Stimulated activated CD8-positive, alpha-beta memory T cell treated with anti-CD3 and anti-CD28 coated beads, Interleukin-4, amount 100 ng/mL, for 48 hours (primary cell): Measurements from ENCODE around the gene SLC23A1.

Experiments used
- DNase-seq: peaks from one replicate; pipeline ENCODE4 v3.0.0-alpha.2; 2020

The SLC23A1 gene

DNA sequence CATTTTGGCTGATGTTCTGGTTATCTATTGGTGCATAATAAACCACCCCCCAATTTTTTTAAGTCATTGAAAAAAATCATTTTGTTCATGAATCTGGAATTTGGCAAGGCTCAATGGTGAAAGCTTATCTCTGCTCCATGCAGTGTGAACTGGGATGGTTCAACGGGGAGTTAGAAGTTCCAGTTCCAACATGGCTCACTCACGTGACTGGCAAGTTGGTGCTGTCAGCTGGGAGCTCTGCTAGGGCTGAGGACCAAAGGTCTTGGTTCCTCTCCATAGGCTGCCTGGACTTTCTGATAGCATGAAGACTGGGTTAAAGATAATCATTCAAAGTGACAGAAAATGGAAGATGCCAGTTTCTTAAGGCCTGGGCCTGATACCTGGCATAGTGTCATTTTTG lies 23.9 kb upstream of the SLC23A1 start:
- DNase-seq: no peak

DNA sequence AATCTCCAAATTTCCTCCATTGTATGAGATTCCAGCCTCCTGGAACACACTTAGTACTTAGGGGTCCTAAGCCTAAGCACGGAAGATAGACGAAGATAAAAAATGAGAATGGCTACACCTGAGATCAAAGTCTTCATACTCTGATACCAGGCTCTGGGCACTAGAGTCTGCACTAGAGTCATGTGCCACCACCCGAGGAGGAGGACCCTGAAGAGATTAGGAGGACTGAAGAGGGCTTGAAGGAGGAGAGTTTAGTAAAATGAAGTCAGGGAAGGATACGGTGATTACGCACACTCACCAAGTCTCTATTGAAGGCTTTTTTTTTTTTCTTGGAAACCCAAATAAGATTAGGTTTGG lies 21.4 kb upstream of the SLC23A1 start:
- DNase-seq: no peak

DNA sequence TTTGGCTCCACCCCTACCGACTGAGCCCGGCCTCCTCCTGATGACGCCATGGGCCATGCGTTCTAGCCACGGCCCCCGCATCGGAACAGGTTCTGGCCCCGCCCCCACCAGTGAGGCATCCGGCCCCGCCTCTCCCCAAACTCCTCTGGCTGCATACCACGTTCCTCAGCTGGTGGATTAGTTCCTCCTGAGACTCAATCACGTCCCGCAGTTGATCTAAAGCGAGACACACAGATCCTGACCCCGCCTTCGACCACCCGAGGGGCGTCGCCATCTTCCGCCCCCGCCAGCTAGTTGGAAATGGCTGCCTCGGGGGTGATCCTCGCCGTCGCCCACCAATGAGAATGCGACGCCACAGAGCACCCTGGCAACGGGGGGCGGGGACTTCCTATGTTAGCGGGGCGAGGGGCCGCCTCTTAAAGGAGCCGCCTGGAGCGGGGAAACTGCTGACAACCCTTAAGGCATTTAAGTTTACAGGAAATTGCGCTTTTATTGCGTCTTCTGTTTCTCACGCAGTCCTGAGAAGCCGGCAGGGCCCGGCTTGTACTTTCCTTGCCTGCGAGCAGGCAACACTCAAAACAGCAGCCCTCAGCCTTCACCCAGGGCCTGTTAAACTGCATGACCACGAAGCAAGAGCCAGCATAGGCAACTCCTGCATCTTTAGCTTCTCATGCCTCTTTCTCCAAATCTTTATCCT lies 20.8 kb upstream of the SLC23A1 start, which contains the start of gene SPATA24:
Gene SPATA24 (minus strand): TSS at position 303 of the 697 bp plus-strand sequence. CDS start 29 bp downstream, at position 274.
- DNase-seq: peak; percentile 99

DNA sequence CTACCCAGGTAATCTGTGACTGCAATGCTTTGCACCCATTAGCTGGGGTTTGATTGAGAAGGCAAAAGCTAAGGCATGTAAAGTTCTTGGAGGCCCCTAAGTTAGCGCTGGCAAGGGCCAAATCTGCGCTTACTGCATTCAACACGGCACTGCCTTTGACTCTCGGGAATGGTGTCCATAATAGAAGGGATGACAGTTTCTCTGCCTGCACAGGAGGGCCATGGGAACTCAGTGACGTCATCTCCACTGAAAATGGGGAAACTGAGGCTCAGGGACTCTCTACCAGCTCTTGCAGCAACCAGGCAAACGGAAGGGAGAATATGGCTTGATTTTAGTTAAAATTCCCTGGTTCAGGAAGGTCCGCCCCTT lies 20.3 kb upstream of the SLC23A1 start:
- no peak for DNase-seq

DNA sequence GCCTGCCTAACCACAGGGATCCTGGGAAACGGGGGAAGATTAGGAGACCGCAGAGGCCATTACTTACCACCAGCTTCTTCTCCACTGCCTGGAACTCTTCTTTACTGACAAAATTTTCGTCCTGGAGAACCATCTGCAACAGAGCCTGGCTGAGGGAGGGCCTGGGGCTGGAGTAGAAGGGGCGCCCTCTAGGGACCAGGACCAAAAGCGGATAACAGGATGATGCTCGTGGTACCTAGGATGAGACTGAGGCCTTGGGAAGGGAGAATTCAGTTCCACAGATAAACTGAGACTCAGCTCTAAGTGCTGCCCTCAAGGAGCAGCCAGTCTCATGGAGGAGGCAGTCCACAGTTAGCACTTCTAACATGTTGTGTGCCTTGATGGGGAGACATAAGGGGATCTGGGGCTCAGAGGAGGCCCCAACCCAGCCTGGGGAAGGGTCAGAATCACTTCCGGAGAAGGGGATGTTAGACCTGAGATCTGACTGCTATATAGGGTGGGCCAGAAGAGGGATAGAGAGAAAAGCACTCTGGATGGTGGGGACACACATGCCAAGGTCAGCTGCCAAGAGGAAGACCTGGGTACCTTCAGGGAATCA lies 19.6 kb upstream of the SLC23A1 start:
- peak; percentile 58 for DNase-seq

DNA sequence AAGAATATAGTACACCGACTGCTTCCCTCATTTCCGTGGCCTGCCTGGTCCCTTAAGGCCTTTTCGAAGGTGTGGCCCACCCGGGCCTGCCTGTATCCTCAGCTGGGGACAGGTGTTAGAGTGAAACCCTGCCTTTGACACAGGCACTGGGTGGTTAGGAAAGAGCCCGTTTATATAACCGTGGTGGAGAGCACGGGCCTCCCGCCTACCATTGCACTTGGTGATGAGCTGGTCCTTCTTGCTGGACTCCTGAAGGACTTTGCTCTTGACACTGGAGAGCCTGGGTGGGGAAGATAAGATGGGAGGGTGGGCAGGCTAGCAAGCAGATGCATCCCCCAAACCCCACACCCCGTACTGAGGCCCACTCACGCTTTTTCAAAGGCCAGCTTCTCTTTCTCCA lies 18.4 kb upstream of the SLC23A1 start:
- no peak for DNase-seq

DNA sequence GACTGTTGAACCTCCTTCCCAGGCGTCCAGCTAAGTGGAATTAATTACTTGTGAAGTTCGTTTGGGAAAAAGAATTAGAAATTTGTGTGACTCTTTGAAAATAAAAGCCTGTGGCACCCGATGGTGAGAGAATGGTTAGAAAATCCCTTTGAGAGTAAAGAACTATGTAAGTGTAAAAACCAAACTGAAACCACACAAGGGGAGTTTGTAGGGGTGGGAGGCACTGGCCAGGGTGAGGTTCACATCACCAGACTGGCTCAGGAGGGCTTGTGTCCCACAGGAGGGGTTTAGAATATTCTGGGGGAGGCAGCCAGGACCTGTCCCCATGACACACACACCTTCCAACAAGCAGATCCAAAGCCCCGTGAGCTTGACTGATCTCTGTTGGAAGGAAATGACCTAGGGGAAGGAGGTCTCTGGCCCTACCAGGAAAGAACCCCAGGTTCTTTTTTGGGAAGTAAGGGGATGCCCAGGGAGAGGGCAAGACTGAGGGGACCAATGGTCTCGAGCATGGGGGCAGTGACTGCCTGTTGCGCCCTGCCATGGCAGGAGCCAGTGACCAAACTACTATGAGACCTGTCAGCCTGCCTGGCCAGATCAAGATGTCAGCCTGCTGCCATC lies 16.5 kb upstream of the SLC23A1 start:
- DNase-seq: no peak

DNA sequence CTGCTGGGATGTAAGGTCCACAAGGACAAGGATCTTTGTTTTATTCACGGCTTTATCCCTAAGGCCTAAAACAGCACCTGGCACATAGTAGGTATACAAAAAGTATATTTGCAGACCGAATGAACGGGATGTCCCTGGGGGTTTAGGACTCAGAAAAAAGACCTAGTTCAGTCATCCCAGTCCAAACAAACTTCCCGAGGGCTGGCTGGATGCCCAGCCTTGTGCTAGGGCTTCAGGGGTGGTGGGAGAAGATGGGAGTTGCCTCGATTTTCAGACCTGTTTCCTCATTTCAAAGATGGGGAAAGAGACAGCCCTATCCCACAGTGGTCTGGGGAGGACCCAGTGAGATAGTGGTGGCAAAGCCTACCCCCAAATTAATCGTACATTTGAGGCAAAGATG lies 14.8 kb upstream of the SLC23A1 start:
- DNase-seq: no peak

DNA sequence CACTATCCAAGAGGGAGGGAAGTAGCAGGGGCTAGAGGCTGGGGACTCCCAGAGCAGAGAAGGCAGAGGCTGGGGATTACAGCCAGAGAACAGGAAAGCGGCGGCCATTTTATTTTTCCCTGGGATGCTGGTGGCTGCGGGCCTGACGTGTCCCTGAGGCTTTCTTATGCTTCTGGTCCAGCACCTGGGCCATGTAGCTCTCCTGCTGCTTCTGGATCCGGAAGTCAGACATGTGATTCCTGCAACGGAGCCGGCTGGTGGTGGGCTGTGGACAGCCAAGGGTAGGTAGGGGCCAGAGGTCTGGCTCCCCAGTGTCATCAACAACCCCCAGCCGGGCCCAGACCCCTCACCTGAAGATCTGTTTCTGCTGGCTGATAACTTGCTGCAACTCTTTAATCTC lies 13.6 kb upstream of the SLC23A1 start:
- DNase-seq: no peak

DNA sequence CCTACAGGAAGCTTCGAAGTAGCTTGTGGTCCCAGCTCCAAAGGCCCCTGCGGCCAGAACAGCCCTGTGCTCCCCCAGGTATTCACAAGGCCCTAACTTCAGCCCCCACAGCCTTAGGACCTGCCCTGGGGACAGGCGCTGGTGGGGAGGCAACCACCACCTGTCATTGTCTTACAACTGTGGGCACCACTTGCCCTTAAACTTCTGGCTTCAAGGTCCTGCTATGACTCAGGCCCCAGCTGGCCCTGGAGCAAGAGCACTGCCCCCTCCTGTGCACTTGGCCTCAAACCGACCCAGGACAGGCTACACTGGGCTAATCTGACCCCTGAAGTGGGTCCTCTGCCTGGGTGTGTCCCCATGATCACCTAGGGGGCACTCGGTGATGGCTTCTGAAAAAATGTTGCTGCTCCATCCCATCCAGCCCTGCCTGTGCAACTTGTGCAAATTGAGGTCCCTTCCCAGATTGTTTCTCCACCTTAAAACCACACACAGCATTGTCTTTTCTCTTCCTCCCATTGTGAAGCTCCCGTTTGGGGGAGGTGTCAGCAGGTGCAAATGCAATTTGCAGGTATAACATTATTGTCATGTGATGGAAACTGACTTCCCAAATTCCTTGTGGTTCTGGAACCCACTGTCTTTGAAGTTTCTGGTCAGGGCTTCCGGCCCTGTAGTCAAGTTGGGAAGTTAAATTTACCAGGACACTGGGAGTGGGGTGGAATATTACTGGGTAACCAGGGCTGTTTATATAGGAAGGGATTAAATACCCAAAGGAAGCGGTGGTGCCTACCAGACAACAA lies 12.9 kb upstream of the SLC23A1 start:
- DNase-seq: no peak

DNA sequence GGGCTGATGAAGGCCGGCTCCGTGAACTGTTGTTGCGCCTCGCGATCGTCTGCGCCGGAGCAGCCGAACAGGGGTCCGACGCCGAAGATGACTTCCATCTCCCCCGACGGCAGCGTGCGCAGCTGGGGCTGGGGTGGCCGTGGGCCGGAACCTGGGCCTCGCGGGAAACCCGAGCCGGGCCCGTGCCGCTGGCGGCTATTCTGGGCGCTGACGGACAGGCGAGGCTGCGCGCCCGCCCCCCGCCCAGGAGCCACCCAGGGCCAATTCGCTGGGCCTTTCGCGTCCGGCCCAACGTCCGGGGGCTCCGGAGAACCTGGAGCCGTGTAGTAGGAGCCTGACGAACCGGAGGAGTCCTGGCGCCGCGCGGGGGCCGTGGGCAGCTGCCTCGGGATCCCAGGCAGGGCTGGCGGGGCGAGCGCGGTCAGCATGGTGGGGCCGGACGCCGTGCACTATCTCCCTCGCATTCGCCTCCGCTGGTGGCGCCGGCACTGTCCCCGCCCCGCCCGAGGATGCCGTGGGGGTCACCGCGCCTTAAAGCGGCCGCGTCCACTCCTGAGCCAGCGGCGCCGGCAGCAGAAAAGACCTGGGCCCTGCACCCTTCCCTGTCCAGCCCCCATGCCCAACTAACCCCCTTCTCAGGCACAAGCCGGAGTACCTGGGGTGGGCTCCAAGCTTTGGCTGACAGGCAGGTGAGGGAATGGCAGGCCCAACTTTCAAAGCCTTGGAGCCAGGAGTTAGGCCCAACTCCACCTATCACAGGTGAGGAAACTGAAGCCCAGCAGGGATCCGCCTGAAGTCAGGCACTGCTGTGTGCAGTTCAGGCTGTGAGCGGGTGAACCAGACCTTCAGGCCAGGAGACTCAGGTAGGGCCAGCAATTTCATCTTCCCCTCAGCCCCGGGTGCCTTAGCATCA lies 11.8 kb upstream of the SLC23A1 start, which contains the start of gene PROB1:
Gene PROB1 (minus strand): TSS at position 451 of the 913 bp plus-strand sequence. CDS start 23 bp downstream, at position 428.
- DNase-seq: no peak

DNA sequence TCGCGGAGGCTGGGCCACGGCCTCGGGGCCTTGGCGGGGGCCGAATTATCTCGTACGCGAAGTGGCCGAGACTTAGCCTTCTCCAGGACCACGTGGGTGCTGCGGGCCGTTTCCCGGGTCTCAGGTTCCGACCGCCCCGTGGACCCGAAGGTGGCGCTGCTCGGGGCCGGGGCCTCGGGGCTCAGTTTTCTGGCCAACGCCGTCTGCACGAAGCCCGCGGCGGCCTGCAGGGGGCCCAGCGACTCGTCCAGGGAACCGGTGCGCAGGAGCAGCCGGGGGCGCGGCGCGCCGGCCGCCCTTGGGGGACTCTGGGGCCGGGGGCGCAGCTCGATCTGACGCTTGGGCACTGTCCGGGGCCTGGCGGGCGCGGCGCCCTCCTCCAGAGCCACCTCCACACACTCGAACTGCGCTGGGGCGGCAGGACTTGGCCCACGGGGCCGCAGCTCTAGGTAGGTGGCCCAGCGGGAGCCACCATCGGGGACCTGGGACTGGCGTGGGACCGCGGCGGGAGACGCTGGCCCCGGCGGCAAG lies 11.1 kb upstream of the SLC23A1 start:
- DNase-seq: no peak

DNA sequence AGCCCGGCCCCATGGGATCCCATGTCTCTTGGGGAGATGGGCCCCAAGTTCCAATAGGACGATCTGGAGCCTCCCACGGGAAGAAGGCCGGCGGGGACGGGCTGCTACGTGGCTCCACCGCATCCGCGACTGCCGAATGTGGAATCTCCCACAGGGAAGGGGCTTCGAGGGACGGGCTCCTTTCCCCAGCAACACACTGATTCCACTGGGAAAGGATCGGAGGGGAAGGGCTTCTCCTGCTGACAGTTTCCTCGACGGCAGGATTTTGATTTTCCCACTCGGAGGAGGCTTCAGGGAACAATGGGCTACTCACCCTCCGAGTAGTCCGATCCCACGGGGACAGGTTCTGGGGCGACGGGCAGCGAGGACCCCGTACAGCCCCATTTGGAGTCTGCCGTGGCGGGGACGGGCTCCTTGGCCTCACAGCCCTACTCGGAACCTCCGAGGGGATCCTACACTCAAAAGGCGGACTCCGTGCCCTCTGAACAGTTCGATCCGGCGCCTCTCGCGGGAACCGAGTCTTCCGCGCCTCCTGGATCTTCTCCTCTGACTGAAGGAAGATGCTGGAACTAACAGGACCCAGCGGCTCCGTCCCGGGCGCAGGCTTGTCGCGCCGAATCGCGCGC lies 10.5 kb upstream of the SLC23A1 start:
- no peak for DNase-seq

DNA sequence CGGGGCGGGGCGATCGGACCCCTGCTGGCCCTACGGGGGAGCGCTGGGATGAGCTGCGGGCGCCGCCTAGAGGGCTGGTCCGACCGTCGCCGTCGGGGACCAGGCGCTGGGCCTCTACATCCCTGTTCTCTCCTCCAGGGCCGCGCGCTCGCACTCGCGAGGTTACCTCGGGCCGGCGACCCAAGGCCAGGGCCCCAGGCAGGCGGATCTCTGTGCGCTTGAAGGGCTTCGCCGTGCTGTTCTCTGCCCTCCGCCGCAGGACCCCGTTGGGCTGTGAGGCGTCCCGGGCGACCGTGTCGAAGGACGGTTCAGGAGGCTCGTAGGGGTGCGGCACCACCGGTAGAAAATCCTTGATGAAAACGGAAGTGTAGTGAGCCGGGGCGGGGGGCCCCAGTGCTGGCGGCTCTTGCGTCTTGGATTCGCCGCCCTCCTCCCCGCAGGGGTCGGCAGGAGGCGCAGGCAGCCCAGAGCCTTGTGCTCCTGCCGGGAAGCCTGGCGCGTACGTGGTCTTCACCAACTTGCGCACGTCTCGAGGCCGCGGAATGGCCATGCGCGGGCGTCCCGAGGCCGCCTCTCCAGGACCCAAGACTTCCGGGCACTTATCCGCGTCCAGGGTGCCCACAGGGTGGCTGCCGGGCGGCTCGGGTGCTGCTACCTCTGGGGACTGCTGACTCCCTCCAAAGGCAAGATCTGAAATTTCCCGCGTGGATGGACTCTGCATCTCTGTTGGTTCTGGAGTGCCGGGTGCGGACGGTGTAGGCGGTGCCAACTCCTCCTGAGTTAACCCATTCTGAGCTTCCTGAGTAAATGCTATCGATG lies 9.8 kb upstream of the SLC23A1 start:
- DNase-seq: peak; percentile 92

DNA sequence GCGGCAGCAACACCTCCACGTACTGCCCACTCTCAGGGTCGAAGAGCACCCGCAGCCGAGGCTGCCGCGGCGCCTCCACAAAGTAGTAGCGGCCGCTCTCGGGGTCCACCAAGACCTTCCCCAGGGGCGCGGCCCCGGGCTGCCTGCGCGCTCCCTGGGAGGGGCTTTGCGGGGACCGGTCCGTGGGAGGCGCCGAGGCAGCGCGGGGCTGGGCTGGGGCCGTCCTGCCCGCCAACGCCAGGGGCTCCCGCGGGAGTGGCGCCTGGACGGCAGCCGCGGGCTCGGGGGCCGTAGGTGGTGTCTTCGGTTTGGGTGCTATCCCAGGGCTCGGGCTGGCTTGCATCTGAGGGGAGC lies 9.2 kb upstream of the SLC23A1 start:
- peak; percentile 44 for DNase-seq

DNA sequence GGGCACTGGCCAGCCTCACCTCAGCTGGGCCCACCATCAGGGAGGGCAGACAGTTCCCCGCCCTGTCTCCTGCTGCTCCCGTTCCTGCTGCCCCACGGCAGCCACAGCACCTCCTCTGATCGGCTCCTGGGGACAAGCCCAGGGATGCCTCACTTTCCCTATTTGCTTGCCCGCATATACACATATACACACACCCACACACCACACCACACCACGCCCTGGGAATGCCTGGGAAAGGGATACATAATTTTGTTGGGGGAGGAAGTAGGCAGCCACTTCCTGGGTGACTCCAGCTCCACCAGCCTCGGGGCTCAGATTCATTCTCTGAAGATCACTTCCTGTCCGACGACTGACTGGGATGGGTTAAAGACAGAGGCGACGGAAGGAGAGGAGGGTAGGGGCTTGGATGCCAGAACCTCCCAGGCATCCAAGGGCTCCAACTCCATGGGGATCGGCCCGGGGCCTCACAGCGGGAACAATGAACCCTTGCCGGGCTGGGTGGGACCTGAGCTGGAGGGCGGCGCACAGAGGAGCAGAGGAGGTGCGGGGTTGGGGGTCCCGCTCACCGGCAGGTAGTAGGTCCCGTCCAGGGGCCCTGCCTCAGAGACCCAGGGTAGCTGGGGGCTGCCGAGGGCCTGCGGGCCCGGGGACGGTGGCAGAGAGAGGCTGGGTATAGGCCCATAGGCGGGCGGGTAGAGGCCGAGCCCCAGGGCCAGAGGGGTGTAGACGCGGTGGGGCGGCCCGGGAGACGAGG lies 8.7 kb upstream of the SLC23A1 start:
- peak; percentile 53 for DNase-seq

DNA sequence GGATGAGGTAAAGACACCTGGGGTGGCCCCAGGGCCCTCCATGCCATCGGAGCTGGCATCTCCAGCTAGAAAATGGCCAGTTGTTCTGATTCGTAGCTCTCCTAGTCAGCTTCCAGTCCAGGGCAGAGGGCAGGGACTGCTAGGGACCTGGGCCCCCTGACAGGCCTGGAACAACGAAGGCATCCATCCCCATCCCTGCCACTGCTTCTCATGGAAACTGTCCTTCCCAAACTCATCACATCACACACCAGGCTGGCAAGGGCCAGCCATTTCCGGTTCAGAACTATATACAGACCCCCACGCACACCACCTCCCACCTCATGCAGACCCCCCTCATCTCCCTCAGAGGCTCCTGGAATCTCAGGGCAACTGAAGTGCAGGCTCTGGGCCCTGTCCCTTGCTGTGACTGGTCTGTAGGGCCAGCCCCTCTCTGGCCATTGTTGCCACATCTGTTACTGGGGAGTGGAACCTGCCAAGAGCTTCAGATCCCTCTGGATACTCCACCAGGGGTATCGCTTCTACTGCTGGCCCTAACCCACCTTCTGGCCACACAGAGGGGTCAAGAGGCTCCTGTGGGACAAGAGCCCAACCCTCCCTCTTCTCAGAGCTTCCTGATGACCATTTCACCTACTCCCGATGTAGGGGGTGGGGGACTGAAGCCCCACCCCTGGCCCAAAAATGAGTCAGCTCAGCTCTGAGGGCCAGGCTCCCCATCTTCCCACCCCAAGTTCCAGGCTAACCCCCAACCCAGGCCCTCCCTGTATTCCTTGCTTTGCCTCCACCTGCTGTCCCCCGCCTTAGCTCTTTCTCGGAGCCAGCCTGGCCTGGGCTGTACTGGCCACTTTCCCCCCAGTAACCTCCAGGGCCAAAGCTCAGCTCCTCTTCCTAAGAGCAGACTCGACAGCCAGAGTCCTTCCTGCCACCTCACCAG lies 7.8 kb upstream of the SLC23A1 start:
- no peak for DNase-seq

DNA sequence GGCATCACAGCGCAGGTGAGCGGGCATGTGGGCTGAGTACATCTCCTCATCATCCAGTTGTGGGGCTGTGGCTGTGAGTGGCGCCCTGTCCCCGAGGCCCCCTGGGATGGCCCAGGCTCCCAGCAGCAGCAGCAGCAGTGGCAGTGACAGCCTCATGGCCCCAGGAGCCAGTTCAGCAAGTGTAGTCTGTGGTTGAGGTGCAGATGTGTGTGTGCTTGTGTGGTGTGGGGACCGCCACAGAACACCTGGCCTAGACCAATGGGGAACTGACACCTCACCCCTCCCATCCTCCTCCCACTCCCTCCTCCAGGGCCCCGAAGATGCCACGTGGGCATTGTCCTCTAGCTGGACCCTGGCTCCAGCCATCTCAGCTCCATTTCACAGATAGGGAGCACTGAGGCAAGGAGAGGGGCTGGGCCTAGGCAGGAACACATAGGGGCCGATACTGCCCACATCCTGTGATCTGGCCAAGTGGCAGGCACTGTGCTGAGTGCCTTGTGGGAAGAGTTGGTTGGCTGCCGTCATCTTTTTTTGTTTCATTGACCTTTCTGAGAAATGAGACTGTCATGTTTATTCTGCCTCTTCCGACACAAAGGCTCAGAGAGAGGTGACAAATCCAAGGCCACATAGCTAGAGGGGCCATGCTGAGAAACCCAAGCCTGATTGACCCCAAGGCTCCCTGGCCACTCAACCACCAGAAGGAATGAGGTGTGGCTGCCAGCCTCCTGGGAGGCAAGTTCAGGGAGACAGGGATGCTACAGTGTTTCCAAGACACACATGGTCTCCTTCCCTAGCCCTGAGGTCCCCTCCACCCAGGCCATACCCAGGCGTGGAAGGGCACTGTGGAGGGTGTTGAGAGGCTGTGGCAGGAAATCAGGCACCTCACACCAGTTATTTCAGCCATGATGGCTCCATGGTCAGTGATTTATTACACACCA lies 6.9 kb upstream of the SLC23A1 start, which contains the start of gene MZB1:
Gene MZB1 (minus strand): TSS at position 213 of the 938 bp plus-strand sequence. CDS start 57 bp downstream, at position 156.
- DNase-seq: peak; percentile 83
